ENCODE data around the gene BAIAP2L2. TPM values are rescaled to one million over a fixed set of nuclear protein-coding genes. Genes with fewer than 3 reads are reported as not detected.

Gene BAIAP2L2
- total and polyA plus RNA-seq, 4 donors, result 0.17 to 1.0 (median 0.46) TPM

DNA sequence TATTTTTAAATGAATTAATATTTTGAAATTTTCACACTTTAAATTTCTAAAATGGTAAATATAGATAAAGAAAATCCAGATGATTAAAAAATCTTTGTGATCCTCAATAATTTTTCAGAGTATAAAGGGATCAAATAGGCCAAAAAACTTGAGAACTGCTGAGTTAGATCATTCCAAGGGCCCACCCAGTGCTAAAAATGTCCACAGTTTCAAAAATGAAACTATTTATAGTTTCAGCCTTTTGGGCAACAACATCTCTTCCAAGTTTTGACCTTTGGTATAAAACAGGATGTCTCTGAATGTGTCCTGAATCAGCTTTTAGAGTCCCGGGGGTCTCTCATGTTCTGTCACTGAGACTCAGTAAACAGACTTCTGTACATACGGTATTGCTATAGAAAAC, 20.9 kb upstream of the BAIAP2L2 start:
- no peak overlapping the region for H3K4me3 ChIP-seq
- H3K27ac ChIP-seq (ENCODE audit: low read depth in 1 of 2, low read length in 1 of 2), result no peak overlapping the region
- no peaks in the 10 kb centered on the region for H3K27me3 ChIP-seq (ENCODE audit: control insufficient read depth in 3 of 3, insufficient read depth in 3 of 3, low read length in 2 of 3)
- H3K9ac ChIP-seq (ENCODE audit: insufficient read depth in 1 of 2, low read length in 2 of 2), result no peak overlapping the region
- ATAC-seq (ENCODE audit: insufficient read depth, low FRiP score) (no peak), DNase-seq (no peak)
- TF ChIP-seq, protein P1, sequence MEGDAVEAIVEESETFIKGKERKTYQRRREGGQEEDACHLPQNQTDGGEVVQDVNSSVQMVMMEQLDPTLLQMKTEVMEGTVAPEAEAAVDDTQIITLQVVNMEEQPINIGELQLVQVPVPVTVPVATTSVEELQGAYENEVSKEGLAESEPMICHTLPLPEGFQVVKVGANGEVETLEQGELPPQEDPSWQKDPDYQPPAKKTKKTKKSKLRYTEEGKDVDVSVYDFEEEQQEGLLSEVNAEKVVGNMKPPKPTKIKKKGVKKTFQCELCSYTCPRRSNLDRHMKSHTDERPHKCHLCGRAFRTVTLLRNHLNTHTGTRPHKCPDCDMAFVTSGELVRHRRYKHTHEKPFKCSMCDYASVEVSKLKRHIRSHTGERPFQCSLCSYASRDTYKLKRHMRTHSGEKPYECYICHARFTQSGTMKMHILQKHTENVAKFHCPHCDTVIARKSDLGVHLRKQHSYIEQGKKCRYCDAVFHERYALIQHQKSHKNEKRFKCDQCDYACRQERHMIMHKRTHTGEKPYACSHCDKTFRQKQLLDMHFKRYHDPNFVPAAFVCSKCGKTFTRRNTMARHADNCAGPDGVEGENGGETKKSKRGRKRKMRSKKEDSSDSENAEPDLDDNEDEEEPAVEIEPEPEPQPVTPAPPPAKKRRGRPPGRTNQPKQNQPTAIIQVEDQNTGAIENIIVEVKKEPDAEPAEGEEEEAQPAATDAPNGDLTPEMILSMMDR (IDR thresholded peaks at IDR 0.05; ENCODE audit: control extremely low read depth, extremely low read depth), result no peak
- no peaks in the 10 kb centered on the region for H3K9me3 ChIP-seq (ENCODE audit: control insufficient read depth in 4 of 4, insufficient read depth in 3 of 4, low read length in 3 of 4)
- peaks cover 0 to 11% (median 5%) of the 10 kb centered on the region in 4 donors for H3K36me3 ChIP-seq (ENCODE audit: control insufficient read depth in 4 of 4, insufficient read depth in 4 of 4, low read length in 4 of 4)
- 69 to 77% methylated on average over 2 of the region's 2 CpGs for WGBS, 2 donors
- H3K4me1 ChIP-seq (ENCODE audit: control insufficient read depth in 5 of 5, insufficient read depth in 5 of 5, low read length in 5 of 5), result no peaks in the 10 kb centered on the region

DNA sequence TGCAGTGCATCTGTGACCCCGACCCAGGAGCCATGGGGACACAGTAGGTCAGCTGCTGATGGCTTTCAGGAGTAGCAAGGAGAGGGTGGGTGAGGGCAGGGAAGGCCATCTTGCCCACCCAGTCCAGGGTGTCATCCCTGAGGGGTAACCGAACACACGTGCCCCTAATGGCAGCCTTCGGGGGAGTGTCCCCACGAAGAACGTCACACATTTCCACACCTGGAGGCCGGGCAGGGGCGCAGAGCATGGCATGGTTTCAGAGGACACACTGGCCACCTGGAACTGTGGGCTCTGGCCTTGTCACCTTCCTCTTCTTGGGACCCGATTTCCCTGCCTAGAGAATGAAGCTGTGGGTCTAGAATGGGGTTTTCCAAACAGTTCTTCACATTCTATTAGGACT, 19.4 kb upstream of the BAIAP2L2 start:
- Histone ChIP-seq H3K27me3 (ENCODE audit: control insufficient read depth in 3 of 3, insufficient read depth in 3 of 3, low read length in 2 of 3) (no peaks in the 10 kb centered on the region), H3K27ac (ENCODE audit: low read depth in 1 of 2, low read length in 1 of 2) (no peak overlapping the region), H3K36me3 (ENCODE audit: control insufficient read depth in 4 of 4, insufficient read depth in 4 of 4, low read length in 4 of 4) (peaks cover 0 to 13% (median 4%) of the 10 kb centered on the region in 4 donors), H3K9ac (ENCODE audit: insufficient read depth in 1 of 2, low read length in 2 of 2) (no peak overlapping the region), H3K4me3 (no peak overlapping the region), H3K4me1 (ENCODE audit: control insufficient read depth in 5 of 5, insufficient read depth in 5 of 5, low read length in 5 of 5) (no peaks in the 10 kb centered on the region), H3K9me3 (ENCODE audit: control insufficient read depth in 4 of 4, insufficient read depth in 3 of 4, low read length in 3 of 4) (no peaks in the 10 kb centered on the region)
- WGBS, 2 donors, result 85 to 92% methylated on average over 9 of the region's 9 CpGs
- DNase-seq (no peak), ATAC-seq (ENCODE audit: insufficient read depth, low FRiP score) (no peak)
- TF ChIP-seq, protein P1 (IDR thresholded peaks at IDR 0.05; ENCODE audit: control extremely low read depth, extremely low read depth), result no peak

DNA sequence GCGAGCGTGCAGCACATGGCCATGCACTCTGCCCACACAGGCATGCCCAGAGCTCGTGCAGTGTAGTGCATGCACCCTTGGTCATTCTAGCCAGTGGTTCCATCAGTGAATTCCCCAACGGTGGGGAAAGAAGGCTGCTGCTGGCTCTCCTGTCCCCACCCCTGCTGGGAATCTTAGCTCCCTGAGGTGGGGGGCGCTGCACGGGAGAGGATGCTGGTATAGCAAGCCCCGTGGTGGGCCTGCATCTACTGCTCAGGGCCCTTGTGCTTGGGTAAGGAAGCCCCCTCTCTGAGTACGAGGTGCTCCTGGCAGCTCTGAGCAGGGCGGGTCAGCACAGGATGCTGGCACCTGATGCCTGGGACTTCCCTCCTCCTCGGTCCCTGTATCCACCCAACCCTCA, 18.5 kb upstream of the BAIAP2L2 start:
- Histone ChIP-seq H3K9me3 (ENCODE audit: control insufficient read depth in 4 of 4, insufficient read depth in 3 of 4, low read length in 3 of 4) (no peaks in the 10 kb centered on the region), H3K27ac (ENCODE audit: low read depth in 1 of 2, low read length in 1 of 2) (no peak overlapping the region), H3K36me3 (ENCODE audit: control insufficient read depth in 4 of 4, insufficient read depth in 4 of 4, low read length in 4 of 4) (peaks cover 0 to 11% (median 4%) of the 10 kb centered on the region in 4 donors), H3K27me3 (ENCODE audit: control insufficient read depth in 3 of 3, insufficient read depth in 3 of 3, low read length in 2 of 3) (no peaks in the 10 kb centered on the region), H3K4me3 (no peak overlapping the region), H3K9ac (ENCODE audit: insufficient read depth in 1 of 2, low read length in 2 of 2) (no peak overlapping the region), H3K4me1 (ENCODE audit: control insufficient read depth in 5 of 5, insufficient read depth in 5 of 5, low read length in 5 of 5) (no peaks in the 10 kb centered on the region)
- DNase-seq (no peak), ATAC-seq (ENCODE audit: insufficient read depth, low FRiP score) (no peak)
- WGBS, 2 donors, result 86 to 88% methylated on average over 10 of the region's 10 CpGs
- TF ChIP-seq, protein P1 (IDR thresholded peaks at IDR 0.05; ENCODE audit: control extremely low read depth, extremely low read depth), result no peak

DNA sequence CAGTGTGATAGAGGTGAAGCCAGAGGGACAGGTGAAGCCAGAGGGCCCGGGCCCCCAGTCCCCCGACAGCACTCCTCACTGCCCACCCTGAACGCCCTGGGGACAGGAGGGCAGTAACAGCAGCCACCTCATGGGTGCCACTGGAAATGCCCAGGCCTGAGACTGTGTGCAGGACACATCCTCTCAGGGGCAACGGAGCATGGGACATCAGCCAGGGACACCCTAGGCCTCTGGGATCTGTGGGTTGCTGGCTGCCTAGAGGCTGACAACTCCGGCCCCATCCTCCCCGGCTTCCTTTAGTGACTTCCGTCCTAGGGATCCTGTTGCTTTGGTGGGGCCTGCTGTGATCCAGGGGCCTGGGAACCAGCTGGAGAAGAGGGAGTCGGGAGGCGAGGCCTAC, 17.4 kb upstream of the BAIAP2L2 start:
- TF ChIP-seq, protein P1 (IDR thresholded peaks at IDR 0.05; ENCODE audit: control extremely low read depth, extremely low read depth), result no peak
- WGBS, 2 donors, result 93 to 98% methylated on average over 9 of the region's 9 CpGs
- ATAC-seq (ENCODE audit: insufficient read depth, low FRiP score), result no peak
- Histone ChIP-seq H3K27ac (ENCODE audit: low read depth in 1 of 2, low read length in 1 of 2) (no peak overlapping the region), H3K4me3 (no peak overlapping the region), H3K9me3 (ENCODE audit: control insufficient read depth in 4 of 4, insufficient read depth in 3 of 4, low read length in 3 of 4) (no peaks in the 10 kb centered on the region), H3K27me3 (ENCODE audit: control insufficient read depth in 3 of 3, insufficient read depth in 3 of 3, low read length in 2 of 3) (no peaks in the 10 kb centered on the region), H3K36me3 (ENCODE audit: control insufficient read depth in 4 of 4, insufficient read depth in 4 of 4, low read length in 4 of 4) (peaks cover 0 to 11% (median 4%) of the 10 kb centered on the region in 4 donors), H3K4me1 (ENCODE audit: control insufficient read depth in 5 of 5, insufficient read depth in 5 of 5, low read length in 5 of 5) (no peaks in the 10 kb centered on the region), H3K9ac (ENCODE audit: insufficient read depth in 1 of 2, low read length in 2 of 2) (no peak overlapping the region)
- DNase-seq, result no peak

Measured in lung (tissue), 12 donors.